HL-60 (cell line): Measurements from ENCODE around the gene SOAT1.

Experiments used
- DNase-seq, 2 experiments: peaks; one replicate each; pipeline ENCODE4 v3.0.0-alpha.2; 2010 to 2020; ENCODE audit warnings: low read depth in 1 of 2, low spot score in 1 of 2
- H3K27ac ChIP-seq: fragments of 250-450 bp; sonication (Bioruptor Pico); replicated peaks from 2 replicates; pipeline ENCODE4 v1.5.1; 2020; ENCODE audit warnings: mild to moderate bottlenecking, moderate library complexity
- H3K27me3 ChIP-seq: fragments of 250-450 bp; sonication (Bioruptor Pico); 2 replicates; pipeline ENCODE4 v1.5.1; 2021; ENCODE audit warnings: mild to moderate bottlenecking, moderate library complexity; ENCODE audit not compliant: insufficient read depth, poor library complexity, severe bottlenecking
- H3K4me3 ChIP-seq: replicated peaks from 2 replicates; pipeline ENCODE4 v1.5.1; 2011; ENCODE audit warnings: mild to moderate bottlenecking, control low read depth, low read length; ENCODE audit not compliant: insufficient read depth
- CTCF ChIP-seq: IDR thresholded peaks from one replicate; pipeline ENCODE4 v1.5.1; 2011; ENCODE audit warnings: low read length, control low read depth, inconsistent platforms; ENCODE audit not compliant: insufficient read depth
- GABPA ChIP-seq: IDR thresholded peaks from 2 replicates; pipeline ENCODE4 v1.6.1; 2012; ENCODE audit warnings: low read depth
- POLR2AphosphoS5 ChIP-seq: IDR thresholded peaks from 2 replicates; pipeline ENCODE4 v1.6.1; 2012; ENCODE audit warnings: low read depth
- REST ChIP-seq: IDR thresholded peaks from 2 replicates; pipeline ENCODE4 v1.6.1; 2012; ENCODE audit warnings: low read depth; ENCODE audit not compliant: insufficient replicate concordance
- SPI1 ChIP-seq: IDR thresholded peaks from 2 replicates; pipeline ENCODE4 v1.6.1; 2012; ENCODE audit warnings: low read depth, mild to moderate bottlenecking, borderline replicate concordance

Gene SOAT1

GRCh38 chr1:179365342-179366092 is 71.9 kb downstream of the SOAT1 start, which contains the start of gene AXDND1:
Gene AXDND1, plus strand, starts transcription at chr1:179365971. Its CDS starts 539 bp downstream, at chr1:179366510.
- peak; percentile 85 to 94 for DNase-seq
- Histone ChIP-seq H3K27me3 (no peaks in the 10 kb centered on the region), H3K4me3 (peak within 1 kb of the TSS; percentile 45), H3K27ac (peak within 1 kb of the TSS; percentile 98)
- TF ChIP-seq GABPA (0 out of 2 replicates have a peak, but pooled peaks have one; percentile 28), POLR2AphosphoS5 (peak; percentile 63), REST (no peak), SPI1 (peak; percentile 94), CTCF (no peak)

- Histone ChIP-seq H3K4me3 (peak overlapping the region; percentile 45), H3K27me3 (no peaks in the 10 kb centered on the region), H3K27ac (peak overlapping the region; percentile 98)
- no peak for TF ChIP-seq REST
- TF ChIP-seq GABPA, result no peak
- no peak for TF ChIP-seq POLR2AphosphoS5
- TF ChIP-seq SPI1, result no peak
- TF ChIP-seq CTCF, result no peak
- no peak for DNase-seq
Measured at GRCh38 chr1:179366093-179366800, 72.7 kb downstream of the SOAT1 start.

DNA sequence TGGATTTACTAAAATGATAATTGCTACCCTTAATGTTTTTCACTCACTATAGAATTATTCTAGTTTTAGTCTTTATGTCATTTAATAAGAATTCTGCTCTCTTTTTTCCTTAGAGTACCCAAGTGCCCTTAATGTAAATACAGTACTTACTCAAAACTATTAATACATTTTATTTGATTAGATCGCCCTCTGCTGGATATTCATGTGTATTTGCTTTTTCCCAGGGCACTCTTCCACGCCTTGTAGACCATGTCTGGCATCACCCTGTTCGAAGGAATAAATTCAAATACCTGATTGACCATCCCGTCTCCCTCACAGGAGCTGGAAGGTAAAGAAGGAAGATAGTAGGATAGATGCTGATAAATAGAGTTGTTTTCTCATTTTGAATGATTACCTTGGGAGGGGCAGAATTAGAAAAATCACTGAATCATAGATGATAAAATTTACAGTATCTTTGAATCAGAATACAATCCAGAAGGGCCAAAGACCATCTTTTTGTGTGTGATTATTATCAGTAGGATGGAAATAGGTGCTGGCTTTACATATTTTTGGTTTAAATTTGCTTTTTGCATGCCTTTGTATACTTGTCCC is 76.2 kb downstream of the SOAT1 start:
- DNase-seq, result peak; percentile 29 to 45
- TF ChIP-seq CTCF, result peak; percentile 34
- TF ChIP-seq GABPA, result no peak
- H3K27me3 ChIP-seq, result no peaks in the 10 kb centered on the region

More for the DNA sequence above, 76.2 kb downstream of the SOAT1 start:
- H3K4me3 ChIP-seq, result no peak overlapping the region
- no peak overlapping the region for H3K27ac ChIP-seq
